Endometrium (tissue), 2 donors: ENCODE data around the gene SLC6A3.
"Not testable (repeated sequence)": the region's sequence is repeated elsewhere in the genome, so short reads cannot be mapped to it uniquely, and the experiment has no call there.

Experiments used
- FAIRE-seq: peaks from 2 replicates; lab custom pipeline; 2012; peaks lifted over from hg19 to GRCh38; lab: Jason Lieb, UNC
- donor health status: control.
- donor health status: control.

SLC6A3 gene

GRCh38 chr5:1439388-1440097 lies 5.7 kb downstream of the SLC6A3 start:
- FAIRE-seq: no peak

GRCh38 chr5:1438871-1439270 lies 6.4 kb downstream of the SLC6A3 start:
- FAIRE-seq: no peak

DNA sequence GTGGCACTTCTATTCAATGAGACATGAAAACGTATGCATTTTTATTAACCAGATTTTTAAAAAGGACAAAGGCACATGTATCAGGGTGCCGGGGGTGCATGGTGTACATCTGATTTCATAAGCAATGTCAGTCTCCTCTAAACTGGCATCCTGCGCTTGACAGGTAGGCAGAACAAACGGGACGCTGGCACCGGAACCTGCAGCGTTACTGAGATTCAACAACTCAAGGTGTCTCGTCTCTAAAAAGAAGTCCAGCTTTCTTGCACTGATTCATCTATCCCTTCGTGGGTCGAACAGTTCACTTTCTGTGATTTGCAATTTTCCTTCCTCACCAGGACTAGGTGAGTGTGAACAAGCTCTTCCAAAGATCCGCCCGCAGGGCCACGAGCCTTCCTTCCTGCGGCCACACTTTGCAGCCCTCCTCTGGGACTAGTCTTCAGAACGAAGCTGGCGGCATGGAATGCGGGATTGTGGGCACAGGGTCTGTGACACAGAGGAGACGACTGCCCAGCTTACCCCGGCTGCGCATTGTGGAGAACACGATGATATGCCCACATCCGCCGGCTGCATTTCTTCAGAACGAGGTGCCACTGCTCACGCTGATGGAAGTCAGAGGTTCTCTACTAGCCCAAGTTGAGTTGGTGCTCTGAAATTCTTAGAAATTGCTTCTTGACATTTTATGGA lies 7.2 kb downstream of the SLC6A3 start:
- no peak for FAIRE-seq

DNA sequence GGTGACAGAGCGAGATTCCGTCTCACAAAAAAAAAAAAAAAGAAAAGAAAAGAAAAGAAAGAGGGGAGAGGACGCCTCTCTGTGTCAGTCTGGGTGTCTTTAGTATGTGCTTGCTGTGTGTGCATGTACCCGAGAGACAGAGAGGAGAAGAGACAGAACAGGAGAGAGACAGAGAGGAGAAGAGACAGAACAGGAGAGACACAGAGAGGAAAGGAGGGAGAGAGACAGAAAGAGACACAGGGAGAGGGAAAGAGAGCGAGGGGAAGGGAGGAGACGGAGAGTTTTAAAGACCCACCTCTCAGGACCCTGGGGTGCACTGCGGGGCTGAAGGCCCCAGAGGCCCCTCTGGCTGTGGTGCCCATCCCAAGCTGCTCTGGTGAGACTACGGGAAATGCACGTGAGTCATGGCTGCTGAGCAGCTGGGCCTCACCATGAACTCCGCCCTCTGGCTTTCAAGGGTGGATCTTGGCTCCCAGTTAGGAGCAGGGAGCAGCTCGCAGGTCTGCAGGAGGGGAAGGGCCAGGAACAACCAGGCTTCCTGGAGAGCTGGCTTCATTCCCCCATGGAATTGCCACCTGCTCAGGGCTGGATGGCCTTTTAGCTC lies 7.9 kb downstream of the SLC6A3 start:
- no peak for FAIRE-seq

GRCh38 chr5:1436681-1437080 lies 8.6 kb downstream of the SLC6A3 start:
- FAIRE-seq: no peak

GRCh38 chr5:1436036-1436435 lies 9.2 kb downstream of the SLC6A3 start:
- FAIRE-seq: no peak

- no peak for FAIRE-seq
Measured at GRCh38 chr5:1435369-1435768, 9.9 kb downstream of the SLC6A3 start.

DNA sequence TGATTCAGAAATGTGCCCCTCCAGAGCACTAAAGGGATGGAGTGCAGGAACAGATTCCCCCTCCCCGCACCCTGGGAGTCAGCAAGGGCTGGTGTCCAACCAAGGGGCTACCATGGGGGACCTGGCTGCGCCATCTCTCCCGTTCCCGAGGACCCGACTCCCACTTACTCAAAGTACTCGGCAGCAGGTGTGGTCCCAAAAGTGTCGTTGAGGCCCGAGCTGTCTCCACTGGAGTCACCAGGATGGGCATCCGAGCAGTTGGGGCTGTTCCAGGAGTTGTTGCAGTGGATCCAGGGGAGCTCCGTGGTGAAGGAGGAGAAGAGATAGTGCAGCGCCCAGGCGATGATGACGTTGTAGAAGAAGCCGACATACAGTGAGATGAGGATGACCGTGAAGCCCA lies 12.9 kb downstream of the SLC6A3 start:
- FAIRE-seq: no peak

DNA sequence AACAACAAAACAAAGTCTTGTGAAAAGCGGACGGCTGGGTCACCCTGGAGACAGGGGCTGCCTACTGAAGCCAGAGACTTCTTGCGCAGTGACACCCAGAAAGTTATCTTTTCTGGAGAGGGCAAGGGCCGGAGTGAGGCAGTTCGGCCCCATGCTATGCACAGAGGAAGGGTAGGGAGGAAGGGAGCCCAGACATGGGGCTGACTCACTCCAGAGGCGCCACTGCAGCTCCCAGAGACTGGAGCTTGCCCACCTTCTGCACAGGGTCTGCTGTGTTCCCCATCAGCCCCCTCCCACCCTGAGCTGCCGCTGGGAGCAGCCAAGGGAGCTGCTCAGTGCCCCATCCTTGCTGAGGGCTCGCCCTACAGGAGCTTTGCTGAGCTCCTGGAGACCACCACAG lies 13.3 kb downstream of the SLC6A3 start:
- FAIRE-seq: no peak

DNA sequence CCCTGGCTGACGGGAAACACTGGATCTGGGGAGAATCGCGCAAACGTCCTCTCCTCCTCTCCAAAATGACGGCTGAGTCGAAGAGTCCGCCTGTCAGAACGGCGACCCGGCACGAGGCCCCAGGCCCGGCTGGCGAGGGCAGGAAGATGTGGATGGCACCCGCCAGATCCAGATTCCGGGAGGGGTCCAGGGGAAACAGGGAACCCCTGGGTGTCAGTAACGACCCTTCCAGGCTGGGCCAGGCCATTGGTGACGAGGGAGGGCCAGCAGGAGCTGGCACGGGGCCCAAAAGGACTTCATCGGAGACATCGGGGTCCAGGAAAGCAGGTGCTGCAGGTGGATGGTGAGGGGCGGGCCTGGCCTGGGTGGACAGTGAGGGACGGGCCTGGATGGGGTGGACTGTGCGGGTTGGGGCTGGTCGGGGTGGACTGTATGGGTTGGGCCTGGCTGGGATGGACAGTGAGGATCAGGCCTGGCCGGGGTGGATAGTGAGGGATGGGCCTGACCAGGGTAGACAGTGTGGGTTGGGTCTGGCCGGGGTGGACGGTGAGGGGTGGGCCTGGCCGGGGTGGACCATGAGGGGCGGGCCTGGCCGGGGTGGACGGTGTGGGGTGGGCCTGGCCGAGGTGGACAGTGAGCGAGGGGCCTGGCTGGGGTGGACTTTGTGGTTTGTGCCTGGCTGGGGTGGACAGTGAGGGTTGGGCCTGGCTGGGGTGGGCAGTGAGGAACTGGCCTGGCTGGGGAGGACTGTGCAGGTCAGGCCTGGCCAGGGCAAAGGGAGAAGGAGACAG lies 14.0 kb downstream of the SLC6A3 start:
- FAIRE-seq: no peak

- FAIRE-seq: no peak
Measured at GRCh38 chr5:1430121-1430795, 15.0 kb downstream of the SLC6A3 start.

GRCh38 chr5:1429496-1429895 lies 15.7 kb downstream of the SLC6A3 start:
- no peak for FAIRE-seq

- FAIRE-seq: no peak
Measured at GRCh38 chr5:1429066-1429465, 16.2 kb downstream of the SLC6A3 start.

DNA sequence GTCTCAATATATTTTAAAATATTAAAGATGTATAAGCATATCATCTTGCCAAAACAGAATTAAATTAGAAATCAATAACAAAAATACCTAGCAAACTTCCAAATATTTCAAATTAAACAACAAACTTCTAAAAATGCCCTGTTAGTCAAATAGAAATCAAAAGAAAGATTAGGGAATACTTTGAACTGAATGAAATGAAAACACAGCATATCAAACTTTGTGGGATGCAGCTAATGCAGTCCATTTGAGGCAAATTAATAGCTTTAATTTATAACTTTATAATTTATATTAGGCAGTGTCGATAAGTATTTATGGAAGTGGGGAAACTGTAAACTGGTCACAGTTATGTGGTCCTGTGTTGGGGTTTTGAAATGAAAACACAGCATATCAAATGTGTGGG lies 17.1 kb downstream of the SLC6A3 start:
- FAIRE-seq: no peak

GRCh38 chr5:1424716-1425115 lies 20.5 kb downstream of the SLC6A3 start:
- FAIRE-seq: no peak

- FAIRE-seq: no peak
Measured at GRCh38 chr5:1423901-1424603, 21.2 kb downstream of the SLC6A3 start.

DNA sequence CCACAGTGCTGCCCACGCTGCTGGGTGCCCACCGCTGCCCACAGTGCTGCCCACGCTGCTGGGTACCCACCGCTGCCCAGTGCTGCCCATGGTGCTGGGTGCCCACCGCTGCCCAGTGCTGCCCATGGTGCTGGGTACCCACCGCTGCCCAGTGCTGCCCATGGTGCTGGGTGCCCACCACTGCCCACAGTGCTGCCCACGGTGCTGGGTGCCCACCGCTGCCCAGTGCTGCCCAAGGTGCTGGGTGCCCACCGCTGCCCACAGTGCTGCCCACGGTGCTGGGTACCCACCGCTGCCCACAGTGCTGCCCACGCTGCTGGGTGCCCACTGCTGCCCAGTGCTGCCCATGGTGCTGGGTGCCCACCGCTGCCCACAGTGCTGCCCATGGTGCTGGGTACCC lies 22.7 kb downstream of the SLC6A3 start:
- FAIRE-seq: not testable (repeated sequence)

- FAIRE-seq: no peak
Measured at GRCh38 chr5:1421521-1422341, 23.5 kb downstream of the SLC6A3 start.

DNA sequence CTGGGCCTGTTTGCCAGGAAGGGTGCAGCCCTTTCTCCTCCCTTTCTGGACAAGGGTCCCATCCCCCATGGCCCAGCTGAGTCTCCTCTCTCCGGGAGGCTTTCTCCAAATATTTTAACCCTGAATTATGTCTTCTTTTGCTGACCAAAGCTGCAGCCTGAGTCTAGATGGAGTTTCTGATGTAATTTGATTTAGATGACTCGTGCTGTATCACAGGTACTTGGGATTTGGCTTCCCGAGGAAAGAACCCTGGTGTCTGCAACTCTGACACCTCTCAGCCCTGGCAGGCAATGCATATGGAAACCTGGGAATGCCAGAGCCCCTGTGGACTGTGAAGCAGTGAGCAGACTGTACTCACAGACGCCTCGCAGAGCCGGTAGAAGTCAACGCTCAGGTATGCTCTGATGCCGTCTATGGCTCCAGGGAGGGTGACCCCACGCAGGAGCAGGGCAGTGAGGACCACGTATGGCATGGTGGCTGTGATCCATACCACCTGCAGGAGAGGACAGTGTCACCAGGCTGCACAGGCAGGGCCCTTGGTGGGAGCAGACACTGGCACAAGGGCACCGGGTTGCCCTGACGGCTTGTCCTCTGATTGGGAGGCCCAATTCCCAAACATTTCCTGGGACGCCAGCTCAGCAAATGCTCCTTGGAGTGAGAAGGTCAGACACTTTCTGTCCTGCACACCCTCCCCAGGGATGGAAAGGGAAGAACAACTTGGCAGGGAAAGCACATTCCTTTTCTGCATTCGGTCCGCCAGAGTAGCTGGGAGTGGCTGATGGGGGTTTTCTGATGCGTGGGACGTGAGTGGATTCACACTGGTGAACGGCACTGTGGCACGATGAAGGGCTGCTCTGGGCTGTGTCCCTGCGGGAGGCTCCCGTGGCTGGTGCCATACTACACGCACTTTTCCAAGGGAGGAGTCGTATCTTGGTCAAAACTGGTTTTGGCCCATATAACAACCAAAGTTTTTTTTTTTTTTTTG lies 24.7 kb downstream of the SLC6A3 start:
- FAIRE-seq: no peak
